Effector memory CD4-positive, alpha-beta T cell (primary cell): Measurements from ENCODE around the gene CRTC3.

Experiments used
- DNase-seq, 3 donors: peaks; one replicate each; pipeline ENCODE4 v3.0.0-alpha.2; 2020
- H3K27ac ChIP-seq: 2 replicates; pipeline ENCODE4 v1.7.0; 2013; ENCODE audit warnings: mild to moderate bottlenecking, low read length, moderate library complexity; ENCODE audit not compliant: insufficient read depth, poor library complexity, severe bottlenecking
- H3K27me3 ChIP-seq: replicated peaks from 2 replicates; pipeline ENCODE4 v1.7.0; 2013; ENCODE audit warnings: mild to moderate bottlenecking, low read length; ENCODE audit not compliant: insufficient read depth, control insufficient read depth, poor library complexity, severe bottlenecking
- H3K36me3 ChIP-seq: 2 replicates; pipeline ENCODE4 v1.7.0; 2013; ENCODE audit warnings: mild to moderate bottlenecking, low read length, moderate library complexity; ENCODE audit not compliant: control insufficient read depth, insufficient read depth
- H3K4me1 ChIP-seq: 2 replicates; pipeline ENCODE4 v1.7.0; 2013; ENCODE audit warnings: low read length, mild to moderate bottlenecking; ENCODE audit not compliant: control insufficient read depth, insufficient read depth, poor library complexity, severe bottlenecking
- H3K4me3 ChIP-seq: 2 replicates; pipeline ENCODE4 v1.7.0; 2013; ENCODE audit warnings: low read length, low read depth, mild to moderate bottlenecking; ENCODE audit not compliant: insufficient read depth, poor library complexity, severe bottlenecking
- H3K9me3 ChIP-seq: 2 replicates; pipeline ENCODE4 v1.7.0; 2013; ENCODE audit warnings: mild to moderate bottlenecking, low read length, moderate library complexity; ENCODE audit not compliant: control insufficient read depth

Gene CRTC3

DNA sequence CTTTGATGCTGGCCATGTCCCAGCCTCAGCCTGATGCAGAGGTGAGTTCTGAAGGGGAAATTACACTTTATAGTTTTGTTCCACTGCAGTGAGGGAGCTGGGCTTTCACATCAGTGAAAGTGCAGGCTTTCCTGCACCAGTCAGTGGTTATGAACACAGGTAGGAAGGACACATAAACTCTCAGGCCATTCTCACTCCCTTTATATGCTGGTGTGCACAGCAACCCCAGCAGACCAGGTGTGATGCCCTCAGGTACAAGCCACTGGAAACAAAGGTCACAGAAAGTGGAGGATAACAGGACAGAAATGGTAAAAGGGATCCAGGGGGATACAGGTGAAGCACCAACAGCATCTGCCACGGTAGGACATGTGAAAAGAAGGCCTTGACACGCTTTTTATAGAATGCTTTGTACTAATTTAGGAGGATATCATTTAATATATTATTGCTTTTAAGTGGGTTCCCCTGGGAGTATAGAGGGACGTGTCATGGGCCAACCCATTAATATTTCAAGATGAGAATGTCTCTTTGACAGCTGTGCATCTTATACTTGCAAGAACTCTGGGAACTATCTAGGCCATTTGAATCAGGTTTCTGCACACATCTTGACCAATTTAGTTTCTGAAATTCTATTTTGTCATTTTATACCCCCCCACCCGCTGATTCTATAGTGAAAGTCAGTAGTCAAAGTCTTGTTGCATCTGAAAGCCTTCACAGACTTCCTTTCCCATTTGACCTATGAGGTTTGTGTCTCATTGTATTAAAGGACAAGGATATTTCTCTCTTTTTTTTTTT, 162.5 kb downstream of the CRTC3 start:
- Histone ChIP-seq H3K27ac (no peak overlapping the region), H3K9me3 (no peaks in the 10 kb centered on the region), H3K4me3 (no peak overlapping the region), H3K27me3 (no peaks in the 10 kb centered on the region), H3K36me3 (no peaks in the 10 kb centered on the region), H3K4me1 (no peaks in the 10 kb centered on the region)
- DNase-seq: no peak
